ENCODE data around the gene TSPAN18.

The TSPAN18 gene

GRCh38 chr11:44887636-44888035 lies 160.9 kb downstream of the TSPAN18 start:
- in situ Hi-C loops (cut with HindIII; ENCODE audit: low pct_ligation_motif_present, low sequenced_read_pairs), result no loop called here
- Histone ChIP-seq H3K27me3 (replicated peaks) (peaks cover 53% of the 10 kb centered on the region), H3K36me3 (replicated peaks) (no peaks in the 10 kb centered on the region), H3K27ac (no peak overlapping the region), H3K4me3 (ENCODE audit: low read depth, low read length) (no peak overlapping the region)
- no peak for TF ChIP-seq CTCF (IDR thresholded peaks at IDR 0.05; ENCODE audit: low read depth, low read length, missing control alignments)
- DNase-seq, result no peak

DNA sequence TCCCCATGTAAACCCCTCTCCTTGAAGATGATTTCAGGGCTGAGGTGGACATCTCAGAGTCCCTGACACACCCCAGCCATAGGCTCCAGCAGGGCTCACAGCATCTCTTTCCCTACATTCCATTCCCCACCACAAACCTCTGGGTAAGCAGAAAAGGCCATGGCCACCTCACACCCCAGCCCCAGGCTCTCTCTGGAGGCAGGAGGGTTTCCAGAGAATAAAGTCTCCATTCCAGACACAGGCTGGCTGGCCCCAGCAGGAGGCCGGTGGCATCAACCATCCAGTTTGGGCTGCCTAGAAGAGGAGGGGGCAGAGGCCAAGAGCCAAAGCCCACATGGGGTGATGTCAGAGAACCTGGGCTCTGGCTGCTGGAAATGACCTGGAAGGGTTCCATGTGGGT lies 162.5 kb downstream of the TSPAN18 start:
- Histone ChIP-seq H3K27me3 (replicated peaks) (peaks cover 56% of the 10 kb centered on the region), H3K4me3 (ENCODE audit: low read depth, low read length) (no peak overlapping the region), H3K27ac (no peak overlapping the region), H3K36me3 (replicated peaks) (no peaks in the 10 kb centered on the region)
- DNase-seq, result no peak
- TF ChIP-seq CTCF (IDR thresholded peaks at IDR 0.05; ENCODE audit: low read depth, low read length, missing control alignments), result no peak
- in situ Hi-C loops (cut with HindIII; ENCODE audit: low pct_ligation_motif_present, low sequenced_read_pairs), result no loop called here

GRCh38 chr11:44892843-44893242 lies 166.1 kb downstream of the TSPAN18 start:
- no peak for TF ChIP-seq CTCF (IDR thresholded peaks at IDR 0.05; ENCODE audit: low read depth, low read length, missing control alignments)

GRCh38 chr11:44893308-44893822 lies 166.6 kb downstream of the TSPAN18 start:
- TF ChIP-seq CTCF (IDR thresholded peaks at IDR 0.05; ENCODE audit: low read depth, low read length, missing control alignments), result no peak
- Histone ChIP-seq H3K27ac (no peak overlapping the region), H3K4me3 (ENCODE audit: low read depth, low read length) (no peak overlapping the region), H3K36me3 (replicated peaks) (no peaks in the 10 kb centered on the region), H3K27me3 (replicated peaks) (peaks cover 42% of the 10 kb centered on the region)
- in situ Hi-C loops (cut with HindIII; ENCODE audit: low pct_ligation_motif_present, low sequenced_read_pairs), result no loop called here
- no peak for DNase-seq

More at GRCh38 chr11:44892843-44893242, 166.1 kb downstream of the TSPAN18 start:
- DNase-seq, result no peak
- H3K4me3 ChIP-seq (ENCODE audit: low read depth, low read length), result no peak overlapping the region
- no peaks in the 10 kb centered on the region for H3K36me3 ChIP-seq (replicated peaks)
- H3K27me3 ChIP-seq (replicated peaks), result peaks cover 45% of the 10 kb centered on the region
- H3K27ac ChIP-seq, result no peak overlapping the region
- in situ Hi-C loops (cut with HindIII; ENCODE audit: low pct_ligation_motif_present, low sequenced_read_pairs), result no loop called here

DNA sequence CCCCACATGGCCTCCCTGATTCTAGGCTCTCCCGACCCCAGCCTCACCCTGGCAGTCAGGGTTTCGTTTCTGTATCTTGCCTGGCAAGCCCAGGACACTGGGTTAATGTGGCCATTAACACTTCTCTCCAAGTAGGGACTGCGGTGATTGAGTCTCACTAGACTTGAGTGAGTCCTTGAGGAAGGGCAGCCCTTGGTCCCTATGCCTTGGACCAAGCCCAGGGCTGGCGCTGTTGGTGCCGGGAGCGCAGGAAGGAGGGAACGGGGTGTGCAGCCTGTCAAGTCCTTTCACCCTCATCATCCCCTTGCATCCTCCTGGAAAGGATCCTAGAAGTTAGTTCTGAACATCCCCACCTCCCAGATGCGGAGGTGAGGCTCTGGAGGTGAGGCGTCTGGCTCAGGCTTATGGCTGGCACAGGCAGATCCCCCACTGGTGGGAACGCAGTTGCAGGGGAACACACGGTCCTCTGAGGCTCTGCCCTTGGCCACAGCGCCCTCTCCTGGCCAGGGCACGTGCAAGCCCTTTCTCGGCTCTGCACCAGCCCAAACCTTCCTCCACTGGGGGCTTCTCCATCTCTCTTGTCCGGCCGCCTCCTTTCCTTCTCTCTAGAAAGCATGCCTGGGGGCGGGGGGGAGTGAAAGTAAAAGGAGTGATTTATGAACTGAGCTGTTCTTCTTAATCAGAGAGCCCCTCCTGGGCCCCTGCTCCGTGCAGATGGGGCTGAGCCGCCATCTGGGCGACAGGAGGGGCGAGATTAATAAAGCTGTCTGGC lies 167.3 kb downstream of the TSPAN18 start:
- H3K36me3 ChIP-seq (replicated peaks), result no peaks in the 10 kb centered on the region
- no peak overlapping the region for H3K4me3 ChIP-seq (ENCODE audit: low read depth, low read length)
- in situ Hi-C loops (cut with HindIII; ENCODE audit: low pct_ligation_motif_present, low sequenced_read_pairs), result no loop called here
- peak; percentile 16 for DNase-seq
- peak; percentile 93 for TF ChIP-seq CTCF (IDR thresholded peaks at IDR 0.05; ENCODE audit: low read depth, low read length, missing control alignments)
- no peak overlapping the region for H3K27ac ChIP-seq
- H3K27me3 ChIP-seq (replicated peaks), result peaks cover 39% of the 10 kb centered on the region

All from brain microvascular endothelial cell (primary cell).